Prostate gland (tissue), 2 donors: ENCODE results near the gene CTNNA1. TPM values are rescaled to one million over a fixed set of nuclear protein-coding genes. Genes with fewer than 3 reads are reported as not detected.

Experiments used
- total RNA-seq, 2 donors: library from RNA; depleted of rRNA; stranded (reverse); fragments of >200 nt; gene quantifications; one replicate each; pipeline ENCODE4 v1.1.0, GENCODE V29; 2016

The CTNNA1 gene
- total RNA-seq, 2 donors from 2014 or later, result 210 to 212 TPM

Other genes starting within 250 kb of the CTNNA1 start
- gene ETF1, start 210.2 kb upstream of the CTNNA1 start, total RNA-seq, result 10 to 100 TPM; 58.0 to 64.1 TPM
- 100 to 1,000 TPM; 273 to 331 TPM for gene HSPA9, start 178.0 kb upstream of the CTNNA1 start, total RNA-seq
- not detected for gene LRRTM2, start 121.9 kb downstream of the CTNNA1 start, total RNA-seq